Activated T-cell treated with anti-CD3 and anti-CD28 coated beads, Interleukin-2, amount 50 U/mL, for 1 hour (primary cell): ENCODE data around the gene NDST1.

Experiments
- DNase-seq: peaks from one replicate; pipeline ENCODE4 v3.0.0-alpha.2; 2020

The NDST1 gene

GRCh38 chr5:150489360-150490295, 18.3 kb upstream of the NDST1 start:
- DNase-seq, result no peak

DNA sequence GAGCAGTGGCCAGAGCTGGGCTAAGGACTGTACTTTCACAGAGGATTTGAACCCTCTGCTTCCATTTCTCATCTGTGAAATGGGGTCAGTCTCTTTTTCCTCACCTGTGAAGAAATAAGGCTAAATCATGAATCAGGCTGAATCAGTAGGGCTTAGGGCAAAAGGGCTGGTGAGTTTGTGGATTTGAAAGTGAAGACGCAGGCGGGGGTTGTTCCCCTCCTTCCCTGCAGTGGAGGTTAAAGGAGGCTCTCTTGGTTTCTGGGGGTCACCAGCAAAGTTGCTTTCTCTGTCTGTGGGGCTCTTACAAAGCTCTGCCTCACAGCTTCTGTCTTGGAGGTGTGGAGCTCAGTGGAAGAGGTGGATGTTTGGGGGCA, 17.6 kb upstream of the NDST1 start:
- no peak for DNase-seq

GRCh38 chr5:150490754-150491153, 17.2 kb upstream of the NDST1 start:
- no peak for DNase-seq

DNA sequence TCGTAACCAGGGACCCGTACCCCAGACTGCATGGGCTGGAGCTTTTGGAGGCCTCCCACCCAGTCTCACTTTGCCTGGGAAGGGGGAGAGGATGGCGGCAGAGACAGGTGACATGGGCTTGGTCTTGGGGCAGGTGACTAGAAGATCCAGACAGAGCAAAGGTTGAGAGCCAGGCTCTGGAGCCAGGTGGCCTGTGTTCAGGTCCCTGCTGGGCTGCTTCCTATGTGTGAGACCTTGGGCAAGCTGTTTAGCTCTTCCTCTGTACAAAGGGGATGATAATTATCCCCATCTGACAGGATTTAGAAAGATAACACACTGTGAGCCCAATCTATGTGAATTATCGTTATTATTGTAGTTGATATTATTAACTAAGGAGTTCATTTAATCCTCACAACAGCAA, 16.1 kb upstream of the NDST1 start:
- DNase-seq, result no peak

DNA sequence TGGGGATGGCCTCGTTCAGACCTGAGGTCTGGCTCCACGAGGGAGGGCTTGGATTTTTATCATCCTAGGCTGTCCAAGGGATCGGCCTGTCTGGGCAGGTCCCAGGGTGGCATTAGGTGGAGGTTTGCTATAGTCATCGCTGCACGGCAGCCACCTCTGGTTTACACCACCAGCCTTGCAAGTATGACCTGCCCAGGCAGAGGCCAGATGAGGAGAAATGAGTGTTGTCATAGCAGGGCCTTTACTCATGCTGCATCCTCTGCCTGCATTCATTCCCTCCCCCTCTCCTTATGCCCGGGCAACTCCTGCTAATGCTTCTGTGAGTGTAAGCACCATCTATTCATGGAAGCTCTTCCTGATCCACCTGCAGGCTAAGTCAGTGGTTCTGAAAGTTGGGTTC, 15.3 kb upstream of the NDST1 start:
- DNase-seq, result no peak

- DNase-seq, result no peak
Measured at GRCh38 chr5:150496098-150496497, 11.8 kb upstream of the NDST1 start.

DNA sequence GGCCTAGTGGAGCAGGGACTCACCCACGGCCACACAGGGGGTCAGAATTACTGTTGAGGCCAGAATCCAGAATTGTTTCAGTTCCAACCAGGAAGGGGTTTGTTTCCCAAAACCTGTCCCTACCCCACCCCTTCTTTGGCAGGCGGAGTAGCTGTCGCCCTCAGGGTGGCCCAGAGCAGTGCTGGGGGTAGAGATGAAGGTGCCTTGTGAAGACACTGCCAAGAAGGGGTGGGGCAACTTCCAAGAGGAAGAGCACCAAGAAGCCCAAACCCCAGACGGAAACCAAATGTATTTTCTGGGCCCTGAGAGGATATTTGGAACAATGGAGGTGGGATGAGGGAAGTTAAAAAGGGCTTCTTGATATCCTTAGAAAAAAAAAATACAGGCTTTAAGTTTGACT, 11.4 kb upstream of the NDST1 start:
- no peak for DNase-seq

GRCh38 chr5:150497274-150497988, 10.5 kb upstream of the NDST1 start:
- DNase-seq, result no peak

DNA sequence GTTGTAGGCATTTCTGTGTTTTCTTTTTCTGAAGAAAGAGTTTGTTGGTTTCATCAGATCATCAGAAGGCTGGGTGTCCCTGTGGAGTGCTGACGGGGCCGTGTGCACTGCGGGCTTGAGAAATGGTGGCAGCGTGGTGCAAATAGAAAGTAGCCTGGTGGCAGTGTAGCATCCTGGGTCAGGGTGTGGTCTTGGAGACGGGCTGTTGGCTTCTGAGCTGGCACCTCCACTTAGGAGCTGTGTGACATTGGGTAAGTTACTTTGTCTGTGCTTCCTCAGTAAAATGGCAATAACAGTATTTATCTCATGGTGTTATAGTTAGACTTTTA, 10.0 kb upstream of the NDST1 start:
- no peak for DNase-seq

DNA sequence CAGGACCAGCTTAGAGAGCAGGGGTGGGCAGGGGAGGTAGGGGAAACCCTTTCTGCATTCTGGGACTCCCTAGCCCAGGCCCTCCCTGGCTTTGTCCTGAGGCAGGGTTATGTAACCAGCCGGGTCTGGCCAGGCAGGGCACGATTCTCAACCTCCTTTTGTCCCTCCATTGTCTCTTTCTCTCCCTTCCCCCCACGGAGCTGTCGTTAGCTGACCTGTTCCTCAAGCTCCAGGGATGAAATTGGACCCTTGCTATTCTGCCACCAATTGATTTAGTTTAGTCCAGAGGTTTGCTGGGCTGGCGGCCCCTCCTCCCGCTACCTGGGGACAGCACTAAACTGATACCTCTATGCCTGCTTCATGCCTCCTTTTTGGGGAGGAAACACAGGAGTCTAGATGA, 9.4 kb upstream of the NDST1 start:
- no peak for DNase-seq

GRCh38 chr5:150498971-150499370, 9.0 kb upstream of the NDST1 start:
- no peak for DNase-seq

GRCh38 chr5:150499437-150499956, 8.4 kb upstream of the NDST1 start:
- no peak for DNase-seq

DNA sequence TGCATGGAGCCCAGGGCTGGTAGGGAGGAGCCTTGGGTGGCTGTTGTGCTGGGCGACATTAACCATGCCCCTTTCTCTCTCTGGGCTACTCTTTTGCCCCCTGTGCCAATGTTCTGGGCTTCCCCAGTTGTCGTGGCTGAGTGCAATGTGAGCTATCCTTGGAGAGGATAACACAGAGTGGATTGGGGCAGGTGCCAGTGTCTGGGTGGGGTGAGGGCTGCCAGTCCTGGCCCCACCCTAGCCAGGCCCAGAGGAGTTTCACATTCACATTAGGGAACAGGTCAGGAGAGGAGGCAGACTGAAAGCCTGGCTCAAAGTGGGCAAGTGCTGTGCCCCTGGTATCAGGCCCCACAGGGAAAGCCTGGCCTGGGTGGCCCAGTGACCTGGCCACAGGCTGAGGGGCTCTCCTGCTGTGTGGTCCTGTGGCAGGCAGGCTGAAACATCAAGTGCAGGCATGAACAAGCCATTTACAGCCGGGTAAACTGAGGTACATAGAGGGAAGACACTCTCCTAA, 7.5 kb upstream of the NDST1 start:
- DNase-seq, result no peak

DNA sequence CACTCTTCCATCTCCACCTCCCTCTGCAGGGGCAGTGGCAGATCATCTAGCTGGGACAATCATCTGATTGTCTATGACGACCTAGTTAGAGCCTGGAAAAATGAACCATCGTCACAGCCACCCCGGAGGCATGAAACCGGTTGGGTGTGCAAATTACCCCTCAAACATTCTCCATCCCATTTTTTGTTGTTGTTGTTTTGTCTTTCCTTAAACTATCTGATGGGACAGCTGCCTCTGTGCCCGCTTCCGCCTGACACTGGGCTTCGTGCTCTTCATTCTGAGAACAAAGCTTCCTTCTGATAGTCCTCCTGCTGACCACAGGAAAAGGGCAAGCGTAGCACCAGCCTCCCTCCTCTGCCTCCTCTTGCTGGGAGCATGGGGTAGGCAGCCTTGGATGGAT, 7.0 kb upstream of the NDST1 start:
- no peak for DNase-seq

DNA sequence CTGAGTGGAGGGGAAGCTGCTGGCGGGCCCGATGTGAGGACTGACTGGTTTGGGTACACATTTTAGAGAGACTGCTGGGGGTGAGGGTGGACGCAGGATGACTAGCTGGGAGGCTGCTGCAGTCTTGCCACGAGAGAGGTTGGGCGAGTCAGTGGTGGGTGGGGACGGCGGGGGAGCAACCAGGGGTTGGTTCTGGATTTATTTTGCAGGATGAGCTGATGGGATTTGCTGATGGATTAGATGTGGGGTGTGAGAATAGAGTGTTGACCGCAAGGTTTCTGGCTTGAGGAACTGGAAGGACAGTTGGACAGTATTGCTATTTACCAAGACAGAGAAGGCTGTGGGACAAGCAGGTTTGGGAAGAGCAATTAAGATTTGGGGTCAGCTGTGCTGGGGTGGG, 5.8 kb upstream of the NDST1 start:
- DNase-seq, result no peak

GRCh38 chr5:150502847-150503246, 5.1 kb upstream of the NDST1 start:
- no peak for DNase-seq

DNA sequence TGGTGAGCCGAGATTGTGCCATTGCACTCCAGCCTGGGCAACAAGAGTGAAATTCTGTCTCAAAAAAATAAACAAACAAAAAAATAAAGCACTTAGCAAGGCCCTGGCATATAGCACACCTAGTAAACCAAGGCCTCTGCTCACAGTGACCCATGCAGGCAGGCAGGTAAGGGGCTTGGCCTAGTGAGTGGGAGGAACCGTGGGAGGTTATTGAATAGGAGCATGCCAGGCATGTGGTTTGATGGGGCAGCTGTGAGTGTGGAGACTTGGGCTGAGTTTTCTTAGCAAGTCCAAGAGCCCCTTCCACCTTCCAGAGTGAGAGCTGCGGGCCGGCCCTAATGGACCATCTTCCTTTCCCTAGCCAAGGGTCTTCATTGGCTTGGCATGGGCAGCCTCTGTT, 4.5 kb upstream of the NDST1 start:
- no peak for DNase-seq

DNA sequence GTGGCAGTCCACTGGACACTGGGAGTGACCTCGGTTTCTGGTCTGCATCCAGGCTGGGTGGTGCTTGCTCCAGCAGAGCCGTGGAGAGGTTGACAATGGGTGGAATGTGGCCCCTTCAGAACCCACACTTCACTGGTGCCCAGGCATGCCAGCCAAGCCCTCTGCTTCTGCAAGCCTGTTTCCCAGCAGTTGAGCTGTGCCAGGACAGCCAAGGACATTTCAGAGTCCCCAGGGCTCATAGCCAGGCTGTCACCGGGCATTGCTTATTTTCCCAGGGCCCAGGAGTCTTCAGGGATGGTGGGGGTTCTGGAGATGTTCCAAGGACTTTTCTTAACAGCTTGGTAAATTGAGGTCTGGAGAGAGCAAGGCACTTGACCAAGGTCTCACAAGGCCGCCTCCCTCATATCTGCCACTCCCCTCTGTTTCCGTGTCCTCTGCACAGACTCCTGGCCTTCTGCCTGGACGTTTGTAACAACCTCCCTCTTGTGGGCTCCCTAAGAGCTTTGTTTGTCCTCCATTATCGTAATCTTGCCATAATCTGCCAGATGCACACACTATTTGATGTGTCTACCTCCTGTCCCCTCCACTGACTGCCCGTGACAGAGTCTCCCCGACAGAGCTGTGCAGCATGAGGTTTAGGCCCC, 3.8 kb upstream of the NDST1 start:
- no peak for DNase-seq

DNA sequence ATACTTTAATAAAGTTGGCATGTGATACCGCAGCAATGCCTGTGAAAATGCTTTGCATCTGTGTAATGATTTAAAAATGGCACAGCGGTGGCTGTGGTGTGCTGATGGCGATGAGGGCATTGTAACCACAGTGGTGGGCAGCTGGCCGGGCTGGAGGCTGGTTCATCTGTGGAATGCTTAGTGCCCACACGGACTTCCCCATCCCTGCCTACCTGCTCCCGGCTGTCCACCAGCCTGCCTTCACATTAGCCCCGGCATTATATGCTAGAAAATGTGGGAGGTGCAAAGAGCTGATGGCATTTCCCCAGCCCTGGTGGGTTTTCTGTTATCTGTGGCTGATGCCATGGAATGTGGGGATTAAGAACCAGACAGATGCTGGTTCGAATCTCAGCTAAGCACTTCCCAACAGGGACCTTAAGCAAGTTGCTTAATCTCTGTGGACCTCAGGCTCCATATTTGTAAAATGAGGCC, 2.9 kb upstream of the NDST1 start:
- DNase-seq, result no peak

DNA sequence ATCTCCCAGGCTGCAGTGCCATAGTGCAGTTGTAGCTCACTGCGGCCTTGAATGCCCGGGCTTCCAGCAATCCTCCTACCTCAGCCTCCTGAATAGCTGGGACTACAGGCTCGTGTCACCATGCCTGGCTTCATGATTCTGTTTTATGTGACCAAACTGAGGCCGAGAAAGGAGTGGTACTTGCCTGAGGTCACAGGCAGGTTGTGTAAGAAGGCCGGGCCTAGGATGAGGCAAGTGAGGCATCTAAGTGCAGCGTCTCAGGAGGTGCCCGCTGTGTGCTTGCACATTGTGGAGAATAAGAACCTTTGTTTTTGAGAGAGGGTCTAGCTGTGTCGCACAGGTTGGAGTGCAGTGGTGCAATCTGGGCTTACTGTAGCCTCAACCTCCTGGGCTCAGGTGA, 2.1 kb upstream of the NDST1 start:
- no peak for DNase-seq

DNA sequence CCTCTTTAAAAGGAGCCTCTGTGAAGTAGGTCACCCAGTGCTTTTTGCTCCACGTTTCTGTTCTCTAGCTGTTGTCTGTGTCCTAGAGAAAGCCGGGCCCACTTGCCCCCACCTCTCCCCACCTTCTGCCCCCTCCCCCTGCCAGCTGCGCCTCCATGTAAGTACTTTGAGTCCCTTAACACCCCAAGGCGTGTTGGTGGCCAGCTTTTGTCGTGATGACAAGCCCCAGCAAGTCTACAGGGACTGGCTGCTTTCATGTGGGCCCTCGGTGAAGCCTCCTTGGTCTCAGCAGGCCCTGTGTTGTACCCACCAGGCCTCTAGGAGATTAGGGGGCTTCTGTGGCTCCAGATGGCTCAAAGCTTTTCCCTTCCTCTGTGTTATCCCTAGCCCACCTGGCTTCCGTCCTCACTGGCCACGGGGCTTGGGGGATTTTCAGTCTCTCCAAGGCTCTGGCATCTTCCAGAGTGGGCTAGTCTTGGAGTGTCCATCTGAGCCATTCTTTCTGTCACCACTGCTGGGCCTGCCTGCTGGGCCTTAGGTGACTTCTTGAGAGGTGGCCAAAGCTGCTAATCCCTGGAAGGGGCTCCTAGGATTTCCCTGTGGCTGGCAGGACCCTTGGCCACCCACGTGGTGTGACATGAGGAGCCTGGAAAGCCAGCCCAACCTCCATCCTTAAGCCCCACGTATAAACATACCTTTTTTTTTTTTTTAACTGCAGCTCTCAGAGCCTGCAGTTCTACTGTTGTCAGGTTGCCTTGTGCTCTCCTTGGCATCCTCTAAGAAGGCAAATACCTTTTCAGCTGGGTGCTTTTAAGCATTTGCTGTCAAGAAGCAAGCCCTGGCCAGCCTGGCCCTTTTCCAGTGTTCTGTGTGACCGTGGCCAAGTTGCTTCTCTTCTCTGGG, 1.1 kb upstream of the NDST1 start:
- no peak for DNase-seq

- no peak for DNase-seq
Measured at GRCh38 chr5:150508277-150508640, 328 bp downstream of the NDST1 start.
